ENCODE results near the gene CDKN2B-AS1.
"Not testable (repeated sequence)": the region's sequence is repeated elsewhere in the genome, so short reads cannot be mapped to it uniquely, and the experiment has no call there.

The CDKN2B-AS1 gene

DNA sequence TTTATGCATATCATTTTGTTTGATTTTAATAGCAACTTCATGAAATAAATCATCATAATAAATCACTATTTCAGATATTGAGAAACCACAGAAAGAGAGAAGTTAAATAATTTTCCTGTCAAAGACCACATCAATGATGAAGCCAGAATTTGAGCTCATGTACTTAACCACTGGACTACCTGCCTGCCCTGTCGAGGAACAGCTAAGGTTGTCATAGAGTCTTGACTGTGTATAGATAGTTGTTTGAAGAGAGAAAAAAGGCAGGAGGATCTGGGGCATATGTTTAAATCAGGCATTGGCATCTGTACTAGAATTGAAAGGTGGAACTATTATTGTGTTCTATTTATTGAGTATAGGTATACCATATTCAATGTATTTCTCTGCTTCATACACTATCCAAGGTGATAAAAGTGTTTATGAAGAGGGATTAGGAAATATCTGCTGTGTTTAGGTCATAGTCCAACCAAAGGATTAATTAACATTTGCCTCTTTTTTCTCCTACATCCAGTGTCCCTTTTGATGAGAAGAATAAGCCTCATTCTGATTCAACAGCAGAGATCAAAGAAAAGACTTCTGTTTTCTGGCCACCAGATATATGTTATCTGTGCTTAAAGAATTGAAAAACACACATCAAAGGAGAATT lies 51.8 kb downstream of the CDKN2B-AS1 start:
- DNase-seq: no peak

DNA sequence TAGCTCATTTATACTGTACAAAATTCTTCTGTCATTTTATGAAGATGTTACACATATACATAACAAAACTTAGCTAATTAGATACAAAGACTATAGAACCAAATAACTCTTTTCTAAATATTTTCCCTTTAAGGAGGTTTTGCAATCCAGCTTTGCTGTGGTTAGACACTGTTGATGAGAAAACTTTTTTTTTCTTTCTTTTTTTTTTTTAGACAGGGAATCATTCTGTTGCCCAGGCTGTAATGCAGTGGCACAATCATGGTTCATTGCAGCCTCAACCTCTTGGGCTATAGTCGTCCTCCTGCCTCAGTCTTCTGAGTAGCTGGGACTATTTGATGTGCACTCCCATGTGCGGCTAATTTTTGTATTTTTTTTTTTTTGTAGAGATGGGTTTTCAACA lies 53.0 kb downstream of the CDKN2B-AS1 start:
- no peak for DNase-seq

DNA sequence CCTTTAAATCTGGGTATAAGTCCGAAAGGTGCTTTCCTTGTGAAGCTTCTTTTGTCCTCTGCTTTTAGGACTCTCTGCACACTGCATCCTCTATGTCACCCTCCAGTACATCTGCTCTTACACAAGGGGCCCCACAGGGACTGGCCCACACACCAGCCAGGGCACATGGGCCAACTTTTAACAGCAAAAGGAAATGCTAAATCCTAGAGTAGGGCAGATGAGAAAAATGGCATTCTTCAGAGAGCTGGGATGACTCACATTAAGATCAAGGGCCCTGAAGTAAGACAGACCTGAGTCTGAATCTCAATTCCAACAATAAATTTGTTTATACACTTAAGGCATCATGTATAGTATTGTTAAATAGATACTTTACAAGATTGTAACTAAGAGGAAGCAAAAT lies 54.8 kb downstream of the CDKN2B-AS1 start:
- DNase-seq: no peak

DNA sequence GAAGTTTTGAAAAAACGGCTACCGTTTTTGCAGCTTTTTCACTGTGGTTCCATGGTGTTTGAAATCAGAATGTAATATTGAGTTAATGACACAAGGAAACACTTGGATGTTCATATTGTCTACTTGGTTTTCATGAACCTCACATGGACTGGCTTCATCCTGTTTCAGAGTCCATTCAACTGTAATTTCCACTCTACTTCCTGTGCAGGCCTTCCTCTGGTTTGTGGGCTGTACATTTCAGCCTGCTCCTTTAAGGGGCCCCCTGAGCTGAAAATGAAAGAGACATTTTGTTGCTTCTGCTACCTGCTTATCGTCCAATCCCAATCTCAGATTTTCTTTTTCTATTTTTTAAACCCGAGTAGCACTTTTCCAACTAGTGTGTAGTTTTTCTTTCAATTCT lies 56.3 kb downstream of the CDKN2B-AS1 start:
- no peak for DNase-seq

DNA sequence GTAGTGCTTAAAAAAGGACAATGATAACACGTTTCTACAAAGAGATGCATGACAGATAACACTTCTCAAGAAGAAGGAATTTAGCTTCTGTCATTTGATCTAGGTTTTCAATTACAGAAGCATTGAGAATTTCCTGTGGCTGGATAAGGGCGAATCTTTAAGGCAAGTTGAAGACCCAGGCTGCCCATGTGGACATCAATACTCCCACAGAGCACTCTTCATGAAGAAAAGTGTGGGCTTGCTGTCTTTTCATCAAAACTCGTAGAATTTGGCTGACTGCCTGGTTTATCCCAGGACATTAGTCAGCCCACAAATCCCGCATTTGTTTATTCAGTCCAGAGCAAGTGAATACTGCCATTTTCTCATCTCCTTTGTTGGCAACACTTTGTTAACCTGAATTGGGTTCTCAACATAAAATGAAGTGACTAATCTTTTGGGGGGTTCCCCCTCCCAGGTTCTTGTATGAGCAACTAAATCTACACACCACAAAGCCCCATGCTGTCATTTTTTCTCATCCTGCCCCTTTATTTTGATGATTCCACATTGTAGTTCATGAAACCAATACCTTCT lies 57.9 kb downstream of the CDKN2B-AS1 start:
- no peak for DNase-seq

DNA sequence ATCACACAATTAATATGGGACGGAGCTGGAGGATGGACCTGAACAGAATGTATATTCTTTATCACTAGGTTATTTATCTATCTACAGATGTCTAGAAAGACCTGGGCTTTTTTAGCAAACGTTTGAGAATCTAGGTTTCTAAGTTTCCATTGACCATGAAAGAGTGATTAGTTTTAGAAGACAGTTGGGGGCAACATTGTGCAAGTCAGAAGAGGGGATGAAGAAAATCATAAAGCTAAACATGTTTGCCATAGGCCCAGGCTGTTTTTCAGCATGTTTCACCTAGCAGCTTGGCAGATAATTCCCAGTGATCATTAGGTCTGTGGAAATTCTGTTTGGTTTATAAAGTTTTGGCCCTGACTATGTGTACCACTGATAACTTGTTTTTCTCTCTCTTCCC lies 58.6 kb downstream of the CDKN2B-AS1 start:
- no peak for DNase-seq

DNA sequence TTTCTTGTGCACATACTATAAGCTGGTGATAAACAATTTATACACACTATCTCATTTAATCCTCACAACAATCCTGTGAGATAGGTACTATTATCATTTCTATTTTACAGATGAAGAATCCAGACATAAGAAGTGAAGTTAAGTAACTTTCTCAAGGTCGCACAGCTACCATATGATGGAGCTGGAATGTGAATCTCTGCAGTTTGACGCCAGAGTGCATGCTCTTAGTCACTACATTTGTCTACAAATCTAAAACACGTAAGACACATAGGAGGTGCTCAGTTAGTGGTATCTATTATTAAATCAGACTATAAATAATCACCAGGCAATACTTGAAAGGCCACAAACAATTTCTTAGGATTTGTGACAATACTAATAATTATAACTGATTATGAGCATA lies 59.5 kb downstream of the CDKN2B-AS1 start:
- no peak for DNase-seq

DNA sequence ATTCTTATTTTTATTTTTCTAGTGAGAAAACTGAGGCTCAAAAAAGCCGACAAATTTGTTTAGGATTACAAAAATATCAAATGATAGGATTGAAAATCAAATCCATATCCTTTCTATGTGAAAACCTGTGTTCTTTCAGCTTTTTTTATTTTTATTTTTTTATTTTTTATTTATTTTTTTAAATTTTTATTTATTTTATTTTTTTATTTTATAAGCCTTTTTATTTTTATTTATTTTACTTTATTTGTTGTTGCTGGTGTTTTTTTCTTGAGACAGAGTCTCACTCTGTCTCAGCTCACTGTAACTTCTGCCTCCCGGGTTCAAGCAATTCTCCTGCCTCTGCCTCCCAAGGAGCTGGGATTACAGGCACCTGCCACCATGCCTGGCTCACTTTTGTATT lies 59.9 kb downstream of the CDKN2B-AS1 start:
- DNase-seq: no peak

DNA sequence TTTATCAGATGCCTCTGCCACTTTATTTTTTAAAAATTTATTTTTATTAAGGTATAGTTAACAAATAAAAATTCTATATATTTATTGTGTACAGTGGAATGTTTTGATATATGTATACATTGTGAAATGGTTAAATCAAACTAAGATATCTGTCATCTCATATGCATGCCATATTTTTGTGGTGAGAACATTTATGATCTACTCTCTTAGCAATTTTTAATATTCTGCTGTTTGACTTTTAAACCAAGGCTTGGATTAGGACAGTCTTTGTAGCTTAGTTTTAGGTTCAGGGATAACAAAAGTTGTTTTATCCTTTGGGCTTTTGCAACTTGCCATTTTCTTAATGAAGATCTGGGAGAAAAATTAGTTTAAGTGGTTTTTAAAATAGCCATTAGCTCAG lies 60.5 kb downstream of the CDKN2B-AS1 start:
- DNase-seq: no peak

DNA sequence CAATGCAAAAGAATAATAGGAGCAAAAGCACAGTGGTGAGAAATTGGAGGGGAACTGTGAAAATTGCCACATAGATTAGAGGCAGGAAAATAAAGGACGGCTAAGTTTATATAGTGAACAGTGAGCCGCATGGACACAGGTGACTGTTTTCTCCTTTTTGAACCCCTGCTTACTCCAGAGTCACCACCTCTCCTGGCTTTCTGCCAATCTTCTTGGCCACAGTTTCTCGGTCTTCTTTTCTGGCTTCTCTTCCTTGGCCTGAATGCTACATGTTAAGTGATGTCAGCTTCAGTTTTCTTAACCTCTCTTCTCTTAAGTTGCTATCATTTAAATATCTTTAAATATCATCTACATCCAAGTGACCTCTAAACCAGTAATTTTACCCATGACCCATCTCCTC lies 61.8 kb downstream of the CDKN2B-AS1 start:
- DNase-seq: no peak

DNA sequence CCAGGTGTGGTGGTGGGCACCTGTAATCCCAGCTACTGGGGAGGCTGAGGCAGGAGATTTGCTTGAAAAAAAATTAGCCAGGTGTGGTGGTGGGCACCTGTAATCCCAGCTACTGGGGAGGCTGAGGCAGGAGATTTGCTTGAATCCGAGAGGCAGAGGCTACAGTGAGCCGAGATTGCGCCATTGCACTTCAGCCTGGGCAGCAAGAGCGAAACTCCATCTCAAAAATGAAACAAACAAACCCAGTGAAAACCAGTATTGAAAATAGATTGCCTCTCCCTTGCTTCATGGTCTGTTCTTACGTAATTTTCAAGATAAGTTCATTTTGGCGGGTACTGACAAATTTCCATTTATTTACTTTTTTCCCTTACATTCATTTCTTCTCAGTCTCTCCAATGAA lies 63.4 kb downstream of the CDKN2B-AS1 start:
- not testable (repeated sequence) for DNase-seq

DNA sequence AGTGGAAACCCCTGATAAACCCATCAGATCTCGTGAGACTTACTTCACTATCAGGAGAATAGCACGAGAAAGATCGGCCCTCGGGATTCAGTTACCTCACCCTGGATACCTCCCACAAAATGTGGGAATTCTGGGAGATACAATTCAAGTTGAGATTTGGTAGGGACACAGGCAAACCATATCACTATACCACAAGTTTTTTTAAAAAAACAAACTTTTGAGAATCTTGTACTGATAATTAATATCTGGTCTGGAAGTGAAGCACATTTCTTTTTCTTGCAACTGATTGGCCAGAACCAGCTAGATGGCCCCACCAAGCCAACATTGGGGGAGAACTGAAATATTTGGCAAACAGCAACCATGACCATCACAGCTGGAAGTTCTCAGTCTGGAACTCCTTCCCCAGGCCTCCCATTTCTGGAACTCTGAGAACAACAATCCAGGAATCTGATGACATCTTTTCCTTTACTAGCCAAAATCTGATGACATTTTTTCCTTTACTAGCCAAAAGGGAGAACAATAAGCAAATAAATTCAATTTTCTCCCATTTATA lies 66.3 kb downstream of the CDKN2B-AS1 start:
- DNase-seq: no peak

DNA sequence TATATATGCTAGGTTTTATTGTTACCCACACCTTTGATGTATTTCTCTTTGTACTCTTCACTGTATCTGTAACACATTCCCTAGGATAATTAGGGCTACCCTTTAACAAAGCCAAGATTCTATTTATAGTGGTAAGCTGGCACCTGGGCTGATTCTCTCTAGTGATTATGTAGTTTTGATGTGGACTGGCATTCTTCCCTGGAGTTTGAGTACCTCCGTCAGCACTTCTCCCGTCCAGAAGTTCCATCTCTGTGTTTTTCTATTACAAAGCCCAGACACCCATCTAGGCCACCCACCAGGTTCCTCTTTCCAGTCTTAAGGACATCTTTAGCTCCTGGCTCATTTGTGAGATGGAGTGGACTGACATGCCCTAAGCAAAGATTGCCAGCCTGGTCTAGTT lies 70.4 kb downstream of the CDKN2B-AS1 start:
- no peak for DNase-seq

DNA sequence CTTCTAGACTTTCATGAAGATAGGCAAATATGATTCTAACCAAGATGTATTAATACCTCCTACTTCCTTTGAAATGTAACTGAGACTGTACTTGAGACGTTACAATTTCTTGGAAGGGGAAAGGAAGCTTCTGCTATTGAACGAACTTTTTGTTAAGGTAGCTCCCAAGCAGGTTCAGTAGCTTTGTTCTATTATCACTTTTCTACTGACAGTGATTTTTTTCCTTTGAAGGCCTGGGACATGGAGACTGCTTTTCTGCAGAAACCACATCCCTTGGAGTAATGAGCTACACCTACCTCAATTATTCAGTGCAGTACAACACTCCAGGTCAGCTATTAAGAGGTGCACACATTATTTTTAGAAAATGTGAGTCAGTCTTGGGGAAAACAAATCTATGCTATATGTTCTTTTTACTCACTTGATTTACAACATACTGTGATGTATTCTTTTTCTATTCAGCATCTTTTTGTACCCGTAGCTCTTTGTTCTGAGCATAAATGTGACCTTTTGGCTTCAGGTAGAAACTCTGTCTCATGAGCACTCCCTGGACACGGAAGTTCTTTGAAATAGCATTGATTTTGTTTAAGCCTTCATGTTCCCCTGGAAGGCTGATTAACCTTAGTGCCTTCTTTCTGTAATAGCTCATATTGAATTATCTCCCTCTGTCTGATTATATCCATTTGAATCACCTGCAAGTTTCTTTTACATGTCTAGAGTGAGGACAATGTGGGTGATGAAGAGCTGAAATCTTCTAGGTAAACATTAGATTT lies 71.0 kb downstream of the CDKN2B-AS1 start:
- no peak for DNase-seq

DNA sequence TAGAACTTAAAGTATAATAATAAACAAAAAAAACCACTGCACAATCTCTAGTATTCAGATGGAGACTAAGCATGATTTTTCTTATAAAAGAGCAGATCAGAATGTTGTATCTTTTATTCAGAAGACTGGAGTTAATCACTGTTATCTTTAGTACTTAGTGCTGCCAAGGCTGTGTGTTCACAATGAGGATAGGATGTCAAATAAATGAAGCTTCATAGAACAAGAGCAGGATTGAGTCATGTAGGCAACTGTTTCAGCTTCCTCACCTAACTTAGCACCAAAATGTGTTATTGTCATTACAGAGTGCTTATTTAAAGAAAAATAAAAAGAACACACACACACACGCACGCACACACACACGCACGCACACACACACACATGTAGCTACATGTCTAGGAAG lies 72.6 kb downstream of the CDKN2B-AS1 start:
- DNase-seq: no peak

DNA sequence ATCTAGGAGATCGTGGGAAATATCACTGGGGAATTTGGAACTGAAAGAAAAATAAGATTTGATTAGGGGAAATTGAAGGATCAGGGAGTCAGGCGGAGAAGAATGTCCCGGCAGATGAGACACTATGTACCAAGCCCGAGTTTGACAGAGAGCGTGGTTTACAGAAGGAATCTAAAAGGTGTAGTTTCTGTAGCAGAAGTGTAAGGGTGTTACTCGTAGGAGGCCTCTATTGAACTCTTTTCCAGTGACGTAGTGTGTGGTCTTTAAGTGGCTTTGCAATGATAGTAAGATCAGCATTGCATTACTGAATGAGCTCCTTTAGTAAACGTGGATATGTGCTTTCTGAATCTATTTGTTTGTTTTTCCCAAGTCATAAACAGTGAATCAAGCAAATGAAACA lies 73.8 kb downstream of the CDKN2B-AS1 start:
- DNase-seq: no peak

DNA sequence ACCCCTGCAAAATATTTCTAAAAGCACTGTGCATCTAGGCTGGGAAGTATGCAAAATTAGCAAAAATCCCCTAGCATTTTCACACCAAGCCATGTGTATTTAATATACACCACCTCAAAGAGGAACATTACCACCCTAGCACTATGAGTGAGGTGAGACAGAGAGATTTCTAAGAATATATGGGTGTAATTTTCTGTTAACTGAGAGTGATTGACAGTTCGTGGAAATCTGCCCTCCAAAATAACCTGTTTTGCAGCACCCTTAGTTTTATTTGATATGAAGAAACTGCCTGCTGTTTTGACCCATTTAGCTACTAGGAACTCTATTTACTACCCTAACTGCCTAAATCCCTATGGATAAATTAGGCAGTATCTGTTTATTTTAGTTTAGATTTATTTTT lies 78.8 kb downstream of the CDKN2B-AS1 start:
- DNase-seq: no peak

DNA sequence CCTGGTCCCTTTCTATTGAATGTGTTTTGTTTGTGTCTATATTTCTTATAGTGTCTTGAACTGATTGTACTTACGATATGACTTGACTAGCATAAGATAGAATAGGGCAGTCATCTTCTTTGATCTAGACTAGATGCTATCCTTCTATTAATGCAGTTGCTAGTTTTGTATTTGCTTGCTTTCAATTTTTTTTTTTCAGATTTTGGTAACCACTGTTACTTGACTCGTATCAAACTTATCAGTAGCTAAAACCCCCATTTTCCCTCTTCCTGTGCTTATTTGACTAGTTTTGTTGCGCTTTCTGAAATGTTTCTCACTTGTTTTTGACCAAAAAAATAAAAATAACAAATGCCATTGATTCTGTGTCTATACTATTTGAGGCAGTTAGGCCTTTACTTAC lies 83.5 kb downstream of the CDKN2B-AS1 start:
- no peak for DNase-seq

DNA sequence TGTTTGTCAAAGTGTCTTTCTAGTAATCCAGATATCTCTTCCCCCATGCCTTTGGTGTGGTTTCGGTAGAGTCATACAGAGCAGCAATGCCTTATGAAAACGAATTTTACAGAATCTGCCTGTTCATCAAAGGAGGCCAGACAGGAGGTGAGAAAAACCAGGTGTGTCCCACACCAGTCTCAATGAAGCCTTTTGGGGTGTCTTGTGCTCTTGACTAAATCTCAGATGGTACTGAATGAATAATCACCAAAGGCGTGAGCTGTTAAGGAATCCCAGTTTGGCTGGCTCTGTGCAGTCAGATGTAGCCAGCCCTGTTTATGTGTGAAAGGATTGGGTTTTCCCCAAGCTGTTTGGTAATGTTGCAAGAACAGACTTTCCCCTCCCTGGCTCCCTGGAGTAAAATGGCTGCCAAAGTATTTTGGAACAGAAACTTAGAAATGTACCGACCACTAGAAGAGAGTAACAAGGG lies 85.3 kb downstream of the CDKN2B-AS1 start:
- peak; percentile 32 for DNase-seq

DNA sequence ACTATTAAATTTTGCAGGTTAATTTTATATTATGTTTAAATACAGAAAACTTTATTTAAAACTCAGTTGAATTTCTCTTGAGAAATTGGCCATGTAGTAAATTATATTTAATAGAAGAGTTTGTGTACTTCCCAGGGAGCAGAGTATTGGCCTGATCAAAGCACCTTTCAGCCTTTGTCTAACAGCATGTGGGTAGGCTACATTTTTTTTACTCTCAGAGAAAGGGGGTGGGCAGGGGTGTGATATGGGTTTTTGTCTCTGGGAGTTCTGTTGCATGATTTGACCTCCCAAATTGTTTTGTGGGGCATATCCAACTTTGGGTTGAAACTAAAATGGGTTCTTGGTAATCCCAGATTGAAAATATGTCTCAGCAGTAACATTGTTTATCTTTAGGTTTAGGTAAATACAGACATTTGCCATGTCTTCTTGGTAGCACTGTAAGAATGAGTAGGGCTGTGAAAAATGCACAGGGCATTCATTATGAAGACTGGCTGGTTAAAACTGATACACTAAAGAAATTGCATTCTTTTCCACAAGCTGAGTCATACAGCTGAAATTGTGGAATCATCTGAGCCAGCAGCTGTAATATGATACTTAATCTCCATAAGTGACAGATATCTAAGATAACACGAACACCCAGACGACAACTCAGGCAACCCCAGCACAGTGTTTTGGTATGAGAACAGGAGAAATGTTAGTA lies 89.9 kb downstream of the CDKN2B-AS1 start:
- no peak for DNase-seq

DNA sequence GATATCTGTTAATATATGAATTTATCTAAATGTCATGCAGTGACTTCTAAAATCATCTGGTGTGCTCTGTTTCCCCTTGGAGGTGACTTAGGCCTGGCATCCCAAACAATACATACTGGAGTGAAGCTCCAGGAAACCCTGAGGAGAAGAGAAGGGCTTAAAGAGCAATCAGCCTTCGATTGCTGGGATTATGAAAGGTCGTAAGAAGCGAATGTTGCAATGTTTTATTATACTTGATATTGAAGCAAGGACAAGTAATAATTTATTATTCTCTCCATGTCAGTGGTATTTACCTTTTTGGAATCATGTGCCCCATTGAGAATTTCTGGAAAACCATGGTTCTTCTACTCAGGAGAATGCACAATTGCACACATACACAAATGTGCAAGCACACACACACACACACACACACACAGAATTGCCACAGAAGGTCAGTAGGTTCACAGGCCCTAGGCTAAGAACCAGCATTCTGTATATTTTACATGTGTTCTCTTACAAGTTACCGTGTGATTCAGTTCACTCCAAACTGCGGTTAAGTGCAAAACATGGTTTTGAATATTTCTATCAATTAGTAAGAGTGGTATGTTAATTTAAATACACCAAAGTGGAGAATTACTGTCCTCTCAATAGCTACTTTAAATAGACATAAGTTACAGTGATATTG lies 93.6 kb downstream of the CDKN2B-AS1 start:
- no peak for DNase-seq

DNA sequence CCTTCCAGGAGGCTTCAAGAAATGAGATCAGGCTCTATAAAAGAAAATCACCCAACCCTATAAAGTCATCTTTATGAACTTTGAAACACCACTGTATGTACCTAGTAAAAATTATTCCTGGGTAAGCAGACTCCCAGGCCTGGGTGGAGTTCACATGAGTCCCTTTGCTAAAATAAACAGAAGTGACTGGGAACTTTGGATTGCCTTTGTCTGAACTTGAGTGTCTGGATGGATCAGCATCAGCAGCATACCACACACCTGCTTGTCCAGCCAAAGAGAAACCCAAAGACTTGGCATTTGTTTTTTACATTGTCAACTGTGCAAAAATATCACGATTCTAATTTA lies 94.1 kb downstream of the CDKN2B-AS1 start:
- DNase-seq: no peak

DNA sequence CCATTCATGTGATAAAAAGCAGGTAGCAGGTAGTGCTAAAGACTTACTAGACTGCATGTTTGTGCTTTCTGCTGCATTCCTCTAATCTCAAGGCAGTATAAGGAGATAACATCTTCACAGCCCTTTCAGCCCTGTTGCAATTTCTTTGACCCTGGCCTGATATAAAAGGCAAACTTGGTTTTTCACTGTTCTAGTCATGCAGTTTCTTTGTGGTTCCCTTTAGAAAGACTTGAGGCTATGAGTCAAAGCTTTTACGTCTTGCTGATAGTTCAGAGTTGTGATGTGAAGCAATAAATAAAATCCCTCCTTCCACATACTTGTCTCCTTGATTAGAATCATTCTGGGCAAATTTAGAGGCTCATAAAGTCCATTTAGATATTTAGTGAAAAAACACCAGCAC lies 103.1 kb downstream of the CDKN2B-AS1 start:
- DNase-seq: no peak

Measured in activated CD4-positive, CD25-positive, alpha-beta regulatory T cell treated with anti-CD3 and anti-CD28 coated beads, Interleukin-2, amount 50 U/mL, for 72 hours (primary cell).